Activated naive CD8-positive, alpha-beta T cell treated with anti-CD3 and anti-CD28 coated beads for 36 hours (primary cell): Measurements from ENCODE around the gene THSD4. TPM values are rescaled to one million over a fixed set of nuclear protein-coding genes. Genes with fewer than 3 reads are reported as not detected.
"Not testable (repeated sequence)": the region's sequence is repeated elsewhere in the genome, so short reads cannot be mapped to it uniquely, and the experiment has no call there.

ENCODE experiments used
- DNase-seq: peaks from one replicate; pipeline ENCODE4 v3.0.0; 2021
- H3K27ac Mint-ChIP-seq: one replicate; pipeline ENCODE4 v1.8.0; 2022; ENCODE audit warnings: mild to moderate bottlenecking, moderate library complexity, mixed read lengths
- H3K27me3 Mint-ChIP-seq: one replicate; pipeline ENCODE4 v1.8.0; 2022; ENCODE audit warnings: mild to moderate bottlenecking, mixed read lengths
- H3K36me3 Mint-ChIP-seq: one replicate; pipeline ENCODE4 v1.8.0; 2021; ENCODE audit warnings: mild to moderate bottlenecking, mixed read lengths
- H3K4me1 Mint-ChIP-seq: one replicate; pipeline ENCODE4 v1.8.0; 2021; ENCODE audit warnings: mixed read lengths
- H3K4me3 Mint-ChIP-seq: one replicate; pipeline ENCODE4 v1.8.0; 2022; ENCODE audit warnings: mild to moderate bottlenecking, moderate library complexity, mixed read lengths
- H3K9me3 Mint-ChIP-seq: one replicate; pipeline ENCODE4 v1.8.0; 2022; ENCODE audit warnings: mixed read lengths
- total RNA-seq, 2 experiments: library from RNA; stranded (reverse); gene quantifications; one replicate each; pipeline ENCODE4 v1.2.3, GENCODE V29; 2021

The THSD4 gene
- total RNA-seq, 2 experiments from 2014 or later: not detected

GRCh38 chr15:71397377-71397776, 282.1 kb downstream of the THSD4 start:
- no peak for DNase-seq
- Mint-ChIP-seq H3K4me3 (no peak overlapping the region), H3K36me3 (no peaks in the 10 kb centered on the region), H3K4me1 (no peaks in the 10 kb centered on the region), H3K9me3 (no peaks in the 10 kb centered on the region), H3K27me3 (peaks cover 15% of the 10 kb centered on the region), H3K27ac (no peak overlapping the region)

DNA sequence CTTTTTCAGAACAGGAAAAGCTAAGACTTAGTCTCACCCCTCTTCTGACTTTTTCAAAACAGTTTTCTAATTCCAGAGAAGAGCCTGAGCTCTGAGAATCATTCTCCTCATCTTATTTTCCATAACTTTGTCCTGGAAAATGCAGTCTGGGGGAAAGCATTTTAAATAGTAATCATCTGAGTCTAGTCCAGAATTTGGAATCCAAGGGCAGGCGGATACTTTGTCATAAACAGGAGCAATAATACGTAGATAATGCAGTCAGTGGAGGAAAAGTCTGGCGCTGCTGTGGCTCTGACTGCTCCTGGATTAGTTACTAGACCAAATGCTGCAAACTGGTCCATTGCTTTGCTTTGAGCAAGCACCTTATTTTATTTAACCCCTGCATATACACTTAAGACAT, 285.0 kb downstream of the THSD4 start:
- H3K27me3 Mint-ChIP-seq: no peaks in the 10 kb centered on the region
- no peak overlapping the region for H3K4me3 Mint-ChIP-seq
- no peaks in the 10 kb centered on the region for H3K4me1 Mint-ChIP-seq
- no peak for DNase-seq
- no peaks in the 10 kb centered on the region for H3K36me3 Mint-ChIP-seq
- H3K9me3 Mint-ChIP-seq: no peaks in the 10 kb centered on the region
- H3K27ac Mint-ChIP-seq: no peak overlapping the region

DNA sequence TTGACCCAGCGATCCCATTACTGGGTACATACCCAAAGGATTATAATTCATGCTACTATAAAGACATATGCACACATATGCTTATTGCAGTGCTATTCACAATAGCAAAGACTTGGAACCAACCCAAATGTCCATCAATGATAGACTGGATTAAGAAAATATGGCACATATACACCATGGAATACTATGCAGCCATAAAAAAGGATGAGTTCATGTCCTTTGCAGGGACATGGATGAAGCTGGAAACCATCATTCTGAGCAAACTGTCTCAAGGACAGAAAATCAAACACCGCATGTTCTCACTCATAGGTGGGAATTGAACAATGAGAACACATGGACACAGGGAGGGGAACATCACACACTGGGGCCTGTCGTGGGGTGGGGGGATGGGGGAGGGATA, 286.5 kb downstream of the THSD4 start:
- not testable (repeated sequence) for H3K4me1 Mint-ChIP-seq, H3K27me3 Mint-ChIP-seq, H3K4me3 Mint-ChIP-seq, DNase-seq, H3K27ac Mint-ChIP-seq, H3K36me3 Mint-ChIP-seq, H3K9me3 Mint-ChIP-seq

DNA sequence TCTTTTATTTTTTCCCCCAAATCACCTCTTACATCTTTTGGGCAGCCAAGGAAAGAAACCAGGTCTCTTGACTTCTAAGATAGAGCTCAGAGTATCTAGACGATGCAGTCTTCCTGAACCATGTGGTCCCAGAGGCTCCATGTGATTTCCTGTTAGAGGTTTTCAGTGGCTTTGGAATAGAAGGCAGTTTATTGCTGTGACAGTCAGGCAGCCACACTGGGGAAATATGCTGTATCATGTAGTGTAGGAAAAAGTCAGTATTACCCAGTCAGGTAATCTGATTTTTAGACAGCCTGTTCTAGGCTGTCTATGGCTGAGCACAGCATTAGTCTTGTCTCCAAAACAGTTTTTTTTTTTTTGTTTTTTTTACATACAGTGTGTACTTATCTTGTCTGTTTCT, 294.3 kb downstream of the THSD4 start:
- H3K9me3 Mint-ChIP-seq: no peaks in the 10 kb centered on the region

DNA sequence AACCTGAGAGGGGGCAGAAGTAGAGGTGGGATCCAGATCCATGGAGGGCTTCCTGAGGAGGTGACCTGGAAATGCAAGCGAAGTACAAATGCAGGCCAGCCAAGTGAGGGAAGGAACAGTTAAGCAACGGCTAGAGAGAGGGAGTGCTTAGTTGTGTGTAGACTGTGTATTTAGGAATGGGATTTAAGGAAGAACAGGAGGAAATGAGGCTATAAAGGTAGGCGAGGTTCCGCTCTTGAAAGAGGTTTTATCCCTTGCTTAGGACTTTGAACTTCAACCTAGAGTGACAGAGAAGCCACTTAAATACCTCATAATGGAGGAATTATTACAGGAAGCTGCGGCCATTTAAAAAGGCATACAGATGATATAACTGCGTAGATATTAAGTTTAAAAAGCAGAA, 295.1 kb downstream of the THSD4 start:
- no peaks in the 10 kb centered on the region for H3K4me1 Mint-ChIP-seq
- no peak overlapping the region for H3K4me3 Mint-ChIP-seq
- H3K9me3 Mint-ChIP-seq: no peaks in the 10 kb centered on the region
- DNase-seq: no peak
- no peaks in the 10 kb centered on the region for H3K36me3 Mint-ChIP-seq
- H3K27me3 Mint-ChIP-seq: peaks cover 21% of the 10 kb centered on the region
- no peak overlapping the region for H3K27ac Mint-ChIP-seq

More for the DNA sequence above, 294.3 kb downstream of the THSD4 start:
- no peaks in the 10 kb centered on the region for H3K36me3 Mint-ChIP-seq
- H3K27ac Mint-ChIP-seq: no peak overlapping the region
- DNase-seq: no peak
- H3K4me1 Mint-ChIP-seq: no peaks in the 10 kb centered on the region
- no peak overlapping the region for H3K4me3 Mint-ChIP-seq
- H3K27me3 Mint-ChIP-seq: peaks cover 21% of the 10 kb centered on the region

DNA sequence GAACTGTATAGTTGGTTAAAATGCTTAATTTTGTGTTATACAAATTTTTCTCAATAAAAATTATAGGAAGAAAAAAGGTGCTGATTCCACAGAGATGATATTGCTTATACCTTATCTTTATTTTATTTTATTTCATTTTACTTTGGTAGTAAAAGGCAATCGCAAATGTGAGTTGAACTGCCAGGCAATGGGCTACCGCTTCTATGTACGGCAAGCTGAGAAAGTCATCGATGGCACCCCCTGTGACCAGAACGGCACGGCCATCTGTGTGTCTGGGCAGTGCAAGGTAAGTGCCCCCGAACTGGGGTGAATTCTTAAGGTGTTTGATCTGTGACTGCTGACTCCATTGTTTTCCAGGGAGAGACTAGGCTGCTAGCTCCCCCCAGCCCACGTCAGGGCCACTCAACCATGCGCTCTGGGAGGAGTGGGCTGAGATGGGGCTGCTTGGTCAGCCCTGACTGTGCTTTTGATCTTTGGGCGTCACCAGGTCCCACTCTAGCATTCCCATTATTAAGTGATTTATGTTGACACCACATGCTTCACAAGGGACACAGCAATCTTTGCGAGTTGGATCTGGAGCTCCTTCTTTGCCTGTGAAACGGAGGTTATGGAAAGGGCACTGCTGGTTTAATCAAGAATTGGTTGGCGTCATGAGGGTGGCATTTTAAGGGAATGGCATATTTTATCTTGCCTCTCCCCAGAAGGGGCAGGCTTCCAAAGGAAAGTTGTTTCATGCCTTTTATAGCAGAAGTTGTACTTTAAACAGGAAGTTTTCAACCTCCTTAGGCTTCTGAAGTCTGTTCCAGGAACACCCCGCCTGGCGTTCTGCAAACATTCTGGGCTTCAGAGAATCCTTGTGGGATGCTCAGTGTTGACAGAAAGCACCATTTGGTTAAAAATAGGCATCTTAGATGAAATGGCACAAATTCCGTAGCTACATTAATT, 296.5 kb downstream of the THSD4 start:
- no peak overlapping the region for H3K27ac Mint-ChIP-seq
- peaks cover 17% of the 10 kb centered on the region for H3K27me3 Mint-ChIP-seq
- no peaks in the 10 kb centered on the region for H3K4me1 Mint-ChIP-seq
- no peaks in the 10 kb centered on the region for H3K36me3 Mint-ChIP-seq
- no peaks in the 10 kb centered on the region for H3K9me3 Mint-ChIP-seq
- no peak for DNase-seq
- H3K4me3 Mint-ChIP-seq: no peak overlapping the region

- Mint-ChIP-seq H3K9me3 (no peaks in the 10 kb centered on the region), H3K4me1 (no peaks in the 10 kb centered on the region), H3K36me3 (no peaks in the 10 kb centered on the region), H3K4me3 (no peak overlapping the region), H3K27ac (no peak overlapping the region), H3K27me3 (peaks cover 10% of the 10 kb centered on the region)
- DNase-seq: no peak
These were observed 298.1 kb downstream of the THSD4 start for GRCh38 chr15:71413419-71413818.

DNA sequence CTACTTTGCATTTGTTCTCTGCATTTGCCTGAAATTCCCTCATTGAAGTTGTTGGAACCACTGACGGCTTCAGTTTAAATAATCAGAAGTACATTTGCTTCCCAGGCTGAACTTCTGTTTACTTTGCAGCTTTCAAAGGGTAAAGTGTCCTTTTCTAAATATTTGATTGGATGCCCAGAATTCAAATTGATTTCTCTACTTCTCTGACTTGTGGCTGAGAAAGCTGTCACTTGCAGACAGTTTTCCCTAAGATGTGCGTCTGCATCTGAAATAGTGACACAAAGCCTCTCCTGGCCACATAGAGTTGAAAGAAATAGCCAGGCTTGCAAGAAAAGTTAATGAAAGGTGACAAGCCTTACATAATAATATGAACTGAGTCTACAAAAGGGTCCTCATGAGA, 299.6 kb downstream of the THSD4 start:
- Mint-ChIP-seq H3K4me1 (no peaks in the 10 kb centered on the region), H3K27ac (no peak overlapping the region), H3K36me3 (no peaks in the 10 kb centered on the region), H3K27me3 (peaks cover 9% of the 10 kb centered on the region), H3K9me3 (no peaks in the 10 kb centered on the region), H3K4me3 (no peak overlapping the region)
- no peak for DNase-seq

DNA sequence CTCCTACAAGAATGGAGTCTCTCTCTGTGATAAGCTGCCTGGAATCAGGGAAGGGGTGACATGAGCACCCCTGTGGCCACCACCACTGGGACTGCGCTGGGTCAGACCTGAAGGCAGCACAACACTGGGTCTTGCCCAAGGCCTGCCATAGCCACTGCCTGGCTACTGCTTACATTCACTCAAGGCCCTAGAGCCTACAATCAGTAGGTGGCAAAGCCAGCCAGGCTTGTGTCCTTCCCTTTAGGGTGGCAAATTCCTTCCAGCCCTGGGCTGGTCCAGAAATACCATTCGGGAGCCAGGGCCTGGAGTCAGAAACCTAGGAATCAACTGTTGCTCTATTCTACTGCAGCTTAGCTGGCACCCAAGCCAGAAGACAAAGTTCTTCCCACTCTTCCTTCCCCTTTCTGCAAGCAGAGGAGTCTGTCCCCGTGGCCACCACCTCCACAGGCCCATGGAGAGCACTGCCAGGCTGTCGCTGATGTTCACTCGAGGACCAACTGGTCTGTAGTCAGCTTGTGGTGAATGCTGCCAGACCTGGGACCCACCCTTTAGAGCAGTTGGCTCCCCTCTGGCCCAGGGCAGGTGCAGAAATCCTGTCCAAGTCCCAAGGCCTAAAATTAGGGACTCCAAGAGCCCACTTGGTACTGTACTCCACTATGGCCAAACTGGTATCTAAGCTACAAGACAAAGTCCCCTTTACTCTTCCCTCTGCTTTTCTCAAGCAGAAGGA, 307.4 kb downstream of the THSD4 start:
- Mint-ChIP-seq H3K36me3 (no peaks in the 10 kb centered on the region), H3K4me3 (no peak overlapping the region), H3K27ac (no peak overlapping the region), H3K4me1 (no peaks in the 10 kb centered on the region), H3K27me3 (no peaks in the 10 kb centered on the region), H3K9me3 (peaks cover 1% of the 10 kb centered on the region)
- no peak for DNase-seq

DNA sequence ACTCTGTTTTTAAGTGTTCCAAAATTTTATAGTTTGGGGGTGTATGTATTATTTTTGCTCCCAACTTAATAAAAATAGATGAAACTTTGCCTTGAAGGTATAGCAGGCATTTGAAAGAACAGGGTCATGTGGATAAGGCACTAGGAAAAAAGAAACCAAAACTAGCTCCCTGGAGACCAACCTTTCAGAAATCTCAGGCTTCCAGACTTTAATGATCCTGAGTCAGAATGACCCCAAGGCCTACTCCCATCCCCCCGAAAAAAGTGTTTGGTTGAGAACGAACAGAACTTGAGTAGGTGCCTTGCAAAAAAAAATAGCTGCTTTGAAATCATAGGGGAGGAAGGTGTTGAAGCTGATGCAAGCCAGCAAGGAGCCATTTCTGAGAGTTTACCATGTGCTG, 309.5 kb downstream of the THSD4 start:
- Mint-ChIP-seq H3K27ac (no peak overlapping the region), H3K27me3 (no peaks in the 10 kb centered on the region), H3K4me3 (no peak overlapping the region), H3K4me1 (peaks cover 2% of the 10 kb centered on the region), H3K36me3 (no peaks in the 10 kb centered on the region), H3K9me3 (peaks cover 1% of the 10 kb centered on the region)
- DNase-seq: no peak

- peaks cover 2% of the 10 kb centered on the region for H3K4me1 Mint-ChIP-seq
- peaks cover 1% of the 10 kb centered on the region for H3K9me3 Mint-ChIP-seq
- H3K36me3 Mint-ChIP-seq: no peaks in the 10 kb centered on the region
- DNase-seq: no peak
- H3K27ac Mint-ChIP-seq: no peak overlapping the region
- no peak overlapping the region for H3K4me3 Mint-ChIP-seq
- H3K27me3 Mint-ChIP-seq: no peaks in the 10 kb centered on the region
These were observed 310.1 kb downstream of the THSD4 start for GRCh38 chr15:71425388-71425787.

GRCh38 chr15:71426792-71427191, 311.5 kb downstream of the THSD4 start:
- Mint-ChIP-seq H3K27ac (no peak overlapping the region), H3K9me3 (no peaks in the 10 kb centered on the region), H3K36me3 (no peaks in the 10 kb centered on the region)

GRCh38 chr15:71430782-71431181, 315.5 kb downstream of the THSD4 start:
- H3K9me3 Mint-ChIP-seq: no peaks in the 10 kb centered on the region
- DNase-seq: no peak
- H3K4me1 Mint-ChIP-seq: peaks cover 2% of the 10 kb centered on the region
- H3K27me3 Mint-ChIP-seq: no peaks in the 10 kb centered on the region
- H3K4me3 Mint-ChIP-seq: no peak overlapping the region
- H3K36me3 Mint-ChIP-seq: no peaks in the 10 kb centered on the region
- no peak overlapping the region for H3K27ac Mint-ChIP-seq

More at GRCh38 chr15:71426792-71427191, 311.5 kb downstream of the THSD4 start:
- Mint-ChIP-seq H3K4me1 (peaks cover 2% of the 10 kb centered on the region), H3K4me3 (no peak overlapping the region), H3K27me3 (no peaks in the 10 kb centered on the region)
- no peak for DNase-seq

GRCh38 chr15:71431343-71432336, 316.4 kb downstream of the THSD4 start:
- Mint-ChIP-seq H3K27ac (no peak overlapping the region), H3K9me3 (no peaks in the 10 kb centered on the region), H3K36me3 (no peaks in the 10 kb centered on the region), H3K27me3 (no peaks in the 10 kb centered on the region), H3K4me3 (no peak overlapping the region), H3K4me1 (peaks cover 2% of the 10 kb centered on the region)
- DNase-seq: no peak

DNA sequence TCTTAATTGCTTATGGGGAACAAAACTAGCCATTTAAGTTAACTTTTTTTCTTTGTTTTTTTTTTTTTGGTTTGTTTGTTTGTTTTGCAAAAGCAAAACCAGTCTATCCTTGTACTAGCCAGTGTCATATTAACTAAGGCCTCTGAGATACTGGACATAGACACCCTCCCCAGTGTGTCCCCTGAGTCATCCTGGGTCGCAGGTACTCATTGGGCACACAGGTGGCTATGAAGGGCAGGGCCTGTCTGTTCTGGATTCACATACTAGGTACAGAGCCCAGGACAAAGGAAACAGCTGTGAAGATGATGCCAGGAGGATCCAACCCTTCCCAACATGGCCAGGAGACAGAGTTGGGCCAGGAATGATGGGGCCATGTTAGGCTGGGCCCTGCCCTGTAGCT, 318.1 kb downstream of the THSD4 start:
- no peaks in the 10 kb centered on the region for H3K27me3 Mint-ChIP-seq
- no peaks in the 10 kb centered on the region for H3K9me3 Mint-ChIP-seq
- no peaks in the 10 kb centered on the region for H3K36me3 Mint-ChIP-seq
- no peak for DNase-seq
- peaks cover 2% of the 10 kb centered on the region for H3K4me1 Mint-ChIP-seq
- H3K4me3 Mint-ChIP-seq: no peak overlapping the region
- H3K27ac Mint-ChIP-seq: no peak overlapping the region
